Mesenchymal stem cell (in vitro differentiated cells and primary cell): Measurements from ENCODE around the gene RHNO1.

ENCODE experiments used
- DNase-seq: peaks from one replicate; pipeline ENCODE4 v3.0.0-alpha.2; 2013
- H2AFZ ChIP-seq: one replicate; pipeline ENCODE4 v1.6.1; 2013; ENCODE audit warnings: low read depth, mild to moderate bottlenecking, control low read depth, inconsistent platforms, low read length, moderate library complexity
- H2AK5ac ChIP-seq: 2 replicates; pipeline ENCODE4 v1.6.1; 2013; ENCODE audit warnings: low read length, moderate library complexity, mild to moderate bottlenecking, inconsistent platforms; ENCODE audit not compliant: severe bottlenecking
- H2BK120ac ChIP-seq: one replicate; pipeline ENCODE4 v1.6.1; 2013; ENCODE audit warnings: low read depth, mild to moderate bottlenecking, inconsistent platforms, low read length, moderate library complexity
- H2BK12ac ChIP-seq, 2 experiments: one replicate each; pipeline ENCODE4 v1.6.1; 2013; ENCODE audit warnings: inconsistent platforms in 2 of 2, low read length in 2 of 2, mild to moderate bottlenecking in 2 of 2, moderate library complexity in 2 of 2, control low read depth in 1 of 2
- H2BK15ac ChIP-seq: one replicate; pipeline ENCODE4 v1.6.1; 2013; ENCODE audit warnings: mild to moderate bottlenecking, low read depth, inconsistent platforms; ENCODE audit not compliant: poor library complexity, severe bottlenecking
- H2BK5ac ChIP-seq: 2 replicates; pipeline ENCODE4 v1.6.1; 2013; ENCODE audit warnings: low read depth, mild to moderate bottlenecking, low read length, control low read depth, inconsistent platforms; ENCODE audit not compliant: poor library complexity, severe bottlenecking
- H3K14ac ChIP-seq, 2 experiments: one replicate each; pipeline ENCODE4 v1.6.1; 2013; ENCODE audit warnings: inconsistent platforms in 2 of 2, low read length in 2 of 2, control low read depth in 1 of 2, mild to moderate bottlenecking in 1 of 2, moderate library complexity in 1 of 2
- H3K18ac ChIP-seq, 2 experiments: one replicate each; pipeline ENCODE4 v1.6.1; 2013; ENCODE audit warnings: inconsistent platforms in 2 of 2, low read length in 2 of 2, control low read depth in 1 of 2, low read depth in 1 of 2, mild to moderate bottlenecking in 1 of 2
- H3K23ac ChIP-seq, 2 experiments: one replicate each; pipeline ENCODE4 v1.6.1; 2013; ENCODE audit warnings: inconsistent platforms in 2 of 2, low read length in 2 of 2, mild to moderate bottlenecking in 2 of 2, moderate library complexity in 2 of 2, control low read depth in 1 of 2
- H3K27ac ChIP-seq: 2 replicates; pipeline ENCODE4 v1.5.1; 2013; ENCODE audit warnings: mild to moderate bottlenecking, moderate library complexity, low read length, control low read depth, inconsistent platforms; ENCODE audit not compliant: poor library complexity, severe bottlenecking
- H3K27me3 ChIP-seq, 2 experiments: 2 replicates each; pipeline versions ENCODE4 v1.6.1 to v1.7.0; 2013; ENCODE audit warnings: low read length in 2 of 2, mild to moderate bottlenecking in 2 of 2, moderate library complexity in 2 of 2, control low read depth in 1 of 2, inconsistent platforms in 1 of 2; ENCODE audit not compliant: control insufficient read depth in 1 of 2, insufficient read depth in 1 of 2
- H3K36me3 ChIP-seq, 2 experiments: 2 replicates each; pipeline versions ENCODE4 v1.6.1 to v1.7.0; 2013; ENCODE audit warnings: low read length in 2 of 2, control low read depth in 1 of 2, inconsistent platforms in 1 of 2, low read depth in 1 of 2, mild to moderate bottlenecking in 1 of 2; ENCODE audit not compliant: insufficient read depth in 2 of 2, control insufficient read depth in 1 of 2
- H3K4ac ChIP-seq, 2 experiments: one replicate each; pipeline ENCODE4 v1.6.1; 2013; ENCODE audit warnings: inconsistent platforms in 2 of 2, low read length in 2 of 2, mild to moderate bottlenecking in 2 of 2, moderate library complexity in 2 of 2, control low read depth in 1 of 2, low read depth in 1 of 2
- H3K4me1 ChIP-seq: 2 replicates; pipeline ENCODE4 v1.6.1; 2013; ENCODE audit warnings: low read depth, low read length, control low read depth; ENCODE audit not compliant: control insufficient read depth, insufficient read depth
- H3K4me2 ChIP-seq: 2 replicates; pipeline ENCODE4 v1.6.1; 2013; ENCODE audit warnings: low read length, mild to moderate bottlenecking, inconsistent platforms; ENCODE audit not compliant: poor library complexity, severe bottlenecking
- H3K4me3 ChIP-seq, 2 experiments: 2 replicates each; pipeline versions ENCODE4 v1.5.1 to v1.7.0; 2013; ENCODE audit warnings: low read length in 2 of 2, mild to moderate bottlenecking in 2 of 2, control low read depth in 1 of 2, low read depth in 1 of 2; ENCODE audit not compliant: insufficient read depth in 1 of 2
- H3K79me1 ChIP-seq: replicated peaks from 2 replicates; pipeline ENCODE4 v1.6.1; 2013; ENCODE audit warnings: mild to moderate bottlenecking, control low read depth, low read length, inconsistent platforms; ENCODE audit not compliant: poor library complexity, severe bottlenecking
- H3K9ac ChIP-seq: 2 replicates; pipeline ENCODE4 v1.7.0; 2013; ENCODE audit warnings: mild to moderate bottlenecking, low read length, moderate library complexity
- H3K9me3 ChIP-seq: 2 replicates; pipeline ENCODE4 v1.7.0; 2013; ENCODE audit warnings: mild to moderate bottlenecking, low read length; ENCODE audit not compliant: control insufficient read depth
- H4K8ac ChIP-seq: one replicate; pipeline ENCODE4 v1.6.1; 2013; ENCODE audit warnings: inconsistent platforms, mild to moderate bottlenecking, low read length, moderate library complexity
- H4K91ac ChIP-seq: one replicate; pipeline ENCODE4 v1.6.1; 2013; ENCODE audit warnings: mild to moderate bottlenecking, low read length, inconsistent platforms
- WGBS: methylation state at CpG from one replicate; pipeline ENCODE4 v1.1.7; 2013; ENCODE audit warnings: mixed read lengths; 5-methylcytosine and 5-hydroxymethylcytosine counted together

The RHNO1 gene

DNA sequence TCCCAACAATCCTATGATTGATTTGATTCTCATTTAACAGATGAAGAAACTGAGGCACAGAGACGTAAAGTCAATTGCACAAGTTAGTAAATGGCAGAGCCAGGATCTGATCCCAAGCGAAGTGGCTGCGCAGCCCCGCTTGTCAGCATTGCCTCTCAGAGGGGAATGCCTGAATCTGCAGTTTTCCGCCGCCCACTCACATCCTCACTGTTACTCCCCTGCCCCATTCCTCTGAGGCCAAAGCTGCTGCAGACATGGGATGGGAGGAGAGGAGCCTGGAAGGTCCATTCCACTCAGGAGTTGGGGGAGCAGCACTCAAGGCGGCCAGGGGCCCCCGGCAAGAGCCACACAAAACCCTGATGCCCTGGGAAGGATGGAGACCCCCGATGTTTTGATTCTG is 43.2 kb upstream of the RHNO1 start:
- peaks cover 20 to 31% of the 10 kb centered on the region in 2 experiments for H3K27me3 ChIP-seq
- H3K4me2 ChIP-seq, result no peak overlapping the region
- no peaks in the 10 kb centered on the region for H3K9me3 ChIP-seq
- H2BK5ac ChIP-seq, result no peak overlapping the region
- no peak overlapping the region for H2BK12ac ChIP-seq
- peaks cover 10% of the 10 kb centered on the region for H3K4me1 ChIP-seq
- 90% methylated on average over 9 of the region's 9 CpGs for WGBS
- H4K91ac ChIP-seq, result no peak overlapping the region
- no peak overlapping the region for H2AFZ ChIP-seq
- H2BK120ac ChIP-seq, result no peak overlapping the region
- H2AK5ac ChIP-seq, result no peak overlapping the region
- no peak overlapping the region for H3K4ac ChIP-seq
- H3K23ac ChIP-seq, result no peak overlapping the region
- no peak overlapping the region for H3K4me3 ChIP-seq
- no peak overlapping the region for H3K9ac ChIP-seq
- H2BK15ac ChIP-seq, result no peak overlapping the region
- no peak overlapping the region for H3K27ac ChIP-seq
- H3K14ac ChIP-seq, result no peak overlapping the region
- no peak overlapping the region for H3K18ac ChIP-seq
- DNase-seq, result no peak
- H3K36me3 ChIP-seq, result peaks cover 7 to 19% of the 10 kb centered on the region in 2 experiments
- H3K79me1 ChIP-seq, result no peaks in the 10 kb centered on the region
- H4K8ac ChIP-seq, result no peak overlapping the region

DNA sequence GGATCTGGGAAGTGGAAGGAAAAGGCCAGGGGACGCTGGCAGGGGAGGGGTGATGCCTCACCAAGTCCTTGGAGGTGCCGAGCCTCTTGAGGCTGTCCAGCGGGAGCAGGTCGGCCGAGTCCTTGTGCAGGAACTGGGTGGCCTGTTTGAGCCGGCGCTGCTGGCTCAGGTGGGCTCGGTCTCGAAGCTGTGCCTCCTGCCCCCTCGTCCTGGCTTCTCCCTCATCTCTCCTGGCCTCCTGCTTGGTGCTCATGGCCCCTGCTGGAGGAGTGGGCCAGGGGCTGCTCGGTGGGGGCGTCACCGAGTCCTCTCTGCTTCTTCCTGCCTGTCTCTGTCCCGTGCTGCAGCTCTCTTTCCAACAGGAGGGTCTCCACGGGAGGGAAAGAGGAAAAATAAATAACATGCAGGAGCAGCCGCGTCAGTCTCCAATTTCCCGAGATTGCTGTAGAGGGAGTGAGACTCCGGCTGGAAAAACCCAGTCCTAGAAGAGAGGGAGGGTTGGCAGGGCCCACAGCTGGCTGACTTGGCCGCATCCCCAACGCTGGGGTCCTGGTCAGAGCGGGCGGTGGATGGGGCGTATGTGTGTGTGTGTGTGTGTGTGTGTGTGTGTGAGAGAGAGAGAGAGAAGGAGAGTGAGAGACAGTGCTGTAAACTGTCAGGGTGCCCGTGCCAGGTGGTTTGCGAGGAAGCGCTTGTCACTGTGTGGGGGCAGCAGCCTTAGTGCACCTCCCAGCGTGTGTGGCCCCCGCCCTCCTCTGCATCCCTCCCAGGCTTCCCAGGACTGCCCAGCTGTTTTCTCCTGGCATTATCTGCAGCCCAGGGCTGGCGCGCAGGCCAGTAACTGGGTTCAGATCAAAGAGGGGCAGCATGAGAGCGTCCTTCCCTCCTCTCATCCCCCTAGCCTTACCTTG is 42.2 kb upstream of the RHNO1 start, which contains the start of gene NRIP2:
Gene NRIP2 (minus strand): TSS at position 455 of the 911 bp plus-strand sequence. CDS start 52 bp downstream, at position 403.
- peaks cover 7 to 11% of the 10 kb centered on the region in 2 experiments for H3K36me3 ChIP-seq
- H3K23ac ChIP-seq, result no peak within 1 kb of the TSS
- peaks cover 20 to 31% of the 10 kb centered on the region in 2 experiments for H3K27me3 ChIP-seq
- peak within 1 kb of the TSS; percentile 53 for H4K8ac ChIP-seq
- H2BK15ac ChIP-seq, result peak within 1 kb of the TSS; percentile 60
- peak within 1 kb of the TSS; percentile 12 for H3K9ac ChIP-seq
- peaks cover 10% of the 10 kb centered on the region for H3K4me1 ChIP-seq
- peak within 1 kb of the TSS; percentile 6 for H4K91ac ChIP-seq
- H3K4ac ChIP-seq, result no peak within 1 kb of the TSS
- H3K4me3 ChIP-seq, result peak within 1 kb of the TSS in 1 of 2 experiments; percentile 54
- peak within 1 kb of the TSS; percentile 32 for H2AFZ ChIP-seq
- no peak within 1 kb of the TSS for H3K27ac ChIP-seq
- no peaks in the 10 kb centered on the region for H3K9me3 ChIP-seq
- H3K14ac ChIP-seq, result peak within 1 kb of the TSS in 1 of 2 experiments; percentile 55
- peak; percentile 69 for DNase-seq
- no peaks in the 10 kb centered on the region for H3K79me1 ChIP-seq
- peak within 1 kb of the TSS in 1 of 2 experiments; percentile 38 for H3K18ac ChIP-seq
- H2BK5ac ChIP-seq, result no peak within 1 kb of the TSS
- WGBS, result 36% methylated on average over 31 of the region's 32 CpGs
- H3K4me2 ChIP-seq, result peak within 1 kb of the TSS; percentile 41
- H2BK12ac ChIP-seq, result no peak within 1 kb of the TSS
- no peak within 1 kb of the TSS for H2AK5ac ChIP-seq
- H2BK120ac ChIP-seq, result no peak within 1 kb of the TSS

DNA sequence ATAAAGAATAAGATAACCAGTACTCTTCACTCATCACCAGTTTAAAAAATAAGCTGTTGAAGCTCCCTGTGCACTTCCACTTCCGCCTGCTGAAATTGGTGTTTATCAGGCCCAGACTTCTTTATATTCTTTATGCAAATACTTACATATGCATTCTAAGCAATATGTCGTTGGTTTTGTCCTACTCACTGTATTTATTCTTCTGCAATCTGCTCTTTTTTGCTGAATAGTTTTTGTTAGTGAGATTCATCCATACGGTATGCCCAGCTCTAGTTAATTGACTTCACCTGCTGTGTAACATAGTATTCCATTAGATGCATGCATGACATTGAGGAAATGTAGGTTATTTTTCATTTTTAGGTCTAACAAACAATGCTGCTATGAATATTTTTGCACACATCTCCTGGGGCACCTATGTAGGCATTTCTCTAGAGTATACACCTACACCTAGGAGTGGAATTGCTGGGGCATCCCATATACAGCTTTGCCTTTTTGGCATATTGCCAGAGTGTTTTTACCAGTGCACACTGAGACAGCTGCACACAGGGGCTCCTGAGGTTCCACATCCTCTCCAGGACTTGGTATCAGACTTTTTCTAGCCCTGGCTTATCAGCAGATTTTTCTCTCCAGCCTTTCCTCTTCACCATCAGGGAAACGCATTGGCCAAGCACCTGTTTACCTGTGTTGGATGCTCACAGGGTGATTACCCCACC is 41.2 kb upstream of the RHNO1 start:
- Histone ChIP-seq H3K36me3 (peaks cover 4 to 5% of the 10 kb centered on the region in 2 experiments), H3K18ac (no peak overlapping the region), H4K91ac (no peak overlapping the region), H3K23ac (no peak overlapping the region), H2BK15ac (no peak overlapping the region), H2AK5ac (no peak overlapping the region), H4K8ac (no peak overlapping the region), H3K9me3 (no peaks in the 10 kb centered on the region), H3K4me3 (no peak overlapping the region), H3K9ac (no peak overlapping the region), H2BK12ac (no peak overlapping the region), H2AFZ (no peak overlapping the region), H3K79me1 (no peaks in the 10 kb centered on the region), H3K14ac (no peak overlapping the region), H3K4ac (no peak overlapping the region), H3K4me1 (peaks cover 10% of the 10 kb centered on the region), H3K4me2 (no peak overlapping the region), H2BK120ac (no peak overlapping the region), H3K27me3 (peaks cover 20 to 31% of the 10 kb centered on the region in 2 experiments), H2BK5ac (no peak overlapping the region), H3K27ac (no peak overlapping the region)
- no peak for DNase-seq
- 94% methylated on average over 3 of the region's 4 CpGs for WGBS

DNA sequence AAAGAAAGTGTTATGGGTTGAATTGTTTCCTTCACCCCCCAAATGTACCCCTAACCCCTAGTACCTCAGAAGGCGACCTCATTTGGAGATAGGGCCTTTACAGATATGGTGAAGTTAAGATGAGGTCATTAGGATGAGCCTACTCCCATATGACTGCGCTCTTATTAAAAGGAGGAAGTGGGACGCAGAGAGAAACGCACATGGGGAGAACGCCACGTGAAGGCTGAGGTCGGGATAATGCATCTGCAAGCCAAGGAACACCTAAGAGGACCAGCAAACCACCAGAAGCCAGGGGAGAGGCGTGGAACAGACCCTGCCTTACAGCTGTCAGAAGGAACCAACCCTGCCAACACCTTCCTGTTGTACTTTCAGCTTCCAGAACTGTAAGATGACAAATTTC is 40.4 kb upstream of the RHNO1 start:
- Histone ChIP-seq H2AK5ac (no peak overlapping the region), H2BK120ac (no peak overlapping the region), H3K79me1 (no peaks in the 10 kb centered on the region), H4K8ac (no peak overlapping the region), H2AFZ (no peak overlapping the region), H2BK12ac (no peak overlapping the region), H3K4me2 (no peak overlapping the region), H3K27ac (no peak overlapping the region), H3K4me3 (no peak overlapping the region), H4K91ac (no peak overlapping the region), H3K23ac (no peak overlapping the region), H3K4ac (no peak overlapping the region), H3K27me3 (peaks cover 20 to 31% of the 10 kb centered on the region in 2 experiments), H3K4me1 (peaks cover 10% of the 10 kb centered on the region), H3K18ac (no peak overlapping the region), H3K14ac (no peak overlapping the region), H3K36me3 (peaks cover 2 to 5% of the 10 kb centered on the region in 2 experiments), H3K9ac (no peak overlapping the region), H3K9me3 (no peaks in the 10 kb centered on the region), H2BK5ac (no peak overlapping the region), H2BK15ac (no peak overlapping the region)
- 84% methylated on average over 8 of the region's 8 CpGs for WGBS
- no peak for DNase-seq
